ENCODE measurements around the gene CD59. TPM values are rescaled to one million over a fixed set of nuclear protein-coding genes. Genes with fewer than 3 reads are reported as not detected.

The CD59 gene
- total and polyA plus RNA-seq, 4 experiments from 2014 or later, result 68.3 to 100 (median 85.9) TPM

DNA sequence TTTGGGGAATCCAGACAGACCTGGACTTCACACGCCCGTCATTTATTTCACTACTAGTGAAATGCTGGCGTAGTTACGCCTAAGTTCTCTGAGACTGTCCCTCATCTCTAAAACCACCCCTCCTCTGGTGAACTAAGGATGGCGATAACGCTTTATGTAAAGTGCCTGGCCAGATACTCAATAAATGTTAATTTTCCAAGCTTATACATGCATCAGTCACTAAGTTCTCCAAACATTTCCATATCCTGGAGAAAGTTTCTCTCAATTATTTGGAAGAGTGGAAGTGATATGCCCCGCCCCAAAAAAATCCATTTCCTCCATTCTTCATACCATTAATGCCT is 39.2 kb upstream of the CD59 start:
- Histone ChIP-seq H3K27ac (ENCODE audit: low read depth, low read length) (no peak overlapping the region), H3K36me3 (ENCODE audit: insufficient read depth, low read length) (no peaks in the 10 kb centered on the region), H3K9me3 (ENCODE audit: control insufficient read depth in 1 of 2, low read length in 2 of 2) (no peaks in the 10 kb centered on the region), H3K27me3 (ENCODE audit: insufficient read depth, low read length) (no peaks in the 10 kb centered on the region), H3K4me3 (ENCODE audit: low read length in 2 of 2) (no peak overlapping the region), H3K4me1 (ENCODE audit: insufficient read depth, low read length) (peaks cover 42% of the 10 kb centered on the region)
- intact Hi-C loops (cut with micrococcal nuclease), result loop anchor here (5.0 to 10.0 kb wide), 2 partner anchors 329 to 1142 kb away; partner anchors contain the start of genes APIP, NAT10 and PDHX
- peak overlapping the region; percentile 93 to 99 (median 96) for H3K4me3 Mint-ChIP-seq
- H3K27me3 Mint-ChIP-seq, result peaks cover 6 to 7% of the 10 kb centered on the region in 2 donors
- peaks cover 22 to 60% (median 40%) of the 10 kb centered on the region in 4 donors for H3K4me1 Mint-ChIP-seq
- DNase-seq, result no peak
- peak overlapping the region in 6 of 7 donors; percentile 80 to 99 (median 98) for H3K27ac Mint-ChIP-seq
- H3K9me3 Mint-ChIP-seq, result peaks cover 0 to 3% (median 0%) of the 10 kb centered on the region in 8 donors
- H3K36me3 Mint-ChIP-seq, result peaks cover under 1 to 22% of the 10 kb centered on the region in 2 donors
- CTCF ChIA-PET (ENCODE audit: partially characterized antibody), result interaction anchor here (0.9 to 1.7 kb wide), 3 partner anchors 33 to 882 kb away, joined by 3 to 5 read pairs (median 3); no protein-coding TSS in a partner anchor
- POLR2A ChIA-PET (ENCODE audit: partially characterized antibody), result interaction anchor here (2.1 to 3.5 kb wide), 2 partner anchors 39 to 276 kb away, joined by 7 to 24 read pairs; partner anchors contain the start of genes CAPRIN1 and CD59

DNA sequence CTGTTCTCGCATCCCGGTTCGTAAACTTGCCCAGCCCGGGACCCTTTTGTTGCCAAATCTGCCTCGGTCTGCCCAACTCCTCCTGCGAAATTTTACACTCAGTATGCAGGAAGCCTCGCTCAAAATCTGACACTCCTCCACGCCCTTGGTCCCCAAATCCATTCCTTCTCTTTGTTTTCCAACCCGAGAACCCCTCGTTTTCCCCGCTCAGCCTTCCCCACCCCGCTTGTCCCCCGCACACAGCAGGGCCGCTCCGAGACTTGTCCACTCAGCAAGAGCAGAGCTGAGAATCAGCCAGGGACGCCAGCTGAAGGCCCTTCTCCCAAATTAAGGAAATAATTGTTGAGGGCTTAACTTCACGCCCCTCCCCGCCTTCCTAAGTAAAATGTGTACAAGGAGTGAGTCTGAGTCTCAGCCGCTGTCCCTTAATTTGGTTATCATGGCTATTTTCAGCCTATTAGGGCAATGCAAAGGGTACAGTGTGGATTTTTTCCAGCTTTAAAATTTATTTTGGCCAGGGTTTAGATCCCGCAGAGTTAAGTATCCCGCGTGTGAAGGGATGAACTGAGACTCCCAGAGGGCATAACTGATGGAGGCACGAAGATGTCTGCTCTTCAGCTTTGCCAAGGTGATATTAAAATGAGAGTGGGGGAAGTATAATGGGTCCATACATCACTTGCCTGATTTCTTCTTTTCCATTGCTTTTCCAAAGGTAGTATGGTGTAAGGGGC is 38.7 kb upstream of the CD59 start:
- Mint-ChIP-seq H3K36me3 (peaks cover 6 to 27% of the 10 kb centered on the region in 2 donors), H3K4me3 (peak overlapping the region; percentile 93 to 99 (median 96)), H3K27ac (peak overlapping the region; percentile 94 to 99 (median 98)), H3K27me3 (peaks cover 1 to 5% of the 10 kb centered on the region in 2 donors), H3K9me3 (peaks cover 0 to 3% (median 0%) of the 10 kb centered on the region in 8 donors), H3K4me1 (peaks cover 27 to 60% (median 44%) of the 10 kb centered on the region in 4 donors)
- ChIA-PET POLR2A (ENCODE audit: partially characterized antibody) (interaction anchor here (0.8 to 3.5 kb wide), 7 partner anchors 12 to 584 kb away, joined by 3 to 24 read pairs (median 3); partner anchors contain the start of genes CAPRIN1 and CD59), CTCF (ENCODE audit: partially characterized antibody) (interaction anchor here (0.9 to 1.7 kb wide), 4 partner anchors 32 to 881 kb away, joined by 3 to 5 read pairs (median 3); no protein-coding TSS in a partner anchor)
- Histone ChIP-seq H3K27me3 (ENCODE audit: insufficient read depth, low read length) (no peaks in the 10 kb centered on the region), H3K4me3 (ENCODE audit: low read length in 2 of 2) (peak overlapping the region; percentile 55 to 64), H3K4me1 (ENCODE audit: insufficient read depth, low read length) (peaks cover 42% of the 10 kb centered on the region), H3K36me3 (ENCODE audit: insufficient read depth, low read length) (no peaks in the 10 kb centered on the region), H3K27ac (ENCODE audit: low read depth, low read length) (peak overlapping the region; percentile 79), H3K9me3 (ENCODE audit: control insufficient read depth in 1 of 2, low read length in 2 of 2) (no peaks in the 10 kb centered on the region)
- no peak for DNase-seq
- intact Hi-C loops (cut with micrococcal nuclease), result loop anchor here (1.0 to 10.0 kb wide), 6 partner anchors 40 to 1142 kb away; partner anchors contain the start of genes APIP, C11orf91, HIPK3 and NAT10

- Mint-ChIP-seq H3K27me3 (peaks cover 0 to 3% of the 10 kb centered on the region in 2 donors), H3K4me1 (peaks cover 31 to 64% (median 49%) of the 10 kb centered on the region in 4 donors), H3K36me3 (peaks cover 13 to 33% of the 10 kb centered on the region in 2 donors), H3K9me3 (peaks cover 0 to 3% (median 0%) of the 10 kb centered on the region in 8 donors), H3K4me3 (peak within 1 kb of the TSS; percentile 93 to 99 (median 96)), H3K27ac (peak within 1 kb of the TSS; percentile 94 to 99 (median 99))
- POLR2A ChIA-PET (ENCODE audit: partially characterized antibody), result interaction anchor here (0.8 to 3.5 kb wide), 7 partner anchors 12 to 584 kb away, joined by 3 to 24 read pairs (median 3); partner anchors contain the start of genes CAPRIN1 and CD59
- CTCF ChIA-PET (ENCODE audit: partially characterized antibody), result interaction anchor here (0.9 to 1.7 kb wide), 5 partner anchors 32 to 880 kb away, joined by 3 to 5 read pairs (median 3); no protein-coding TSS in a partner anchor
- H3K36me3 ChIP-seq (ENCODE audit: insufficient read depth, low read length), result peaks cover 5% of the 10 kb centered on the region
- H3K4me3 ChIP-seq (ENCODE audit: low read length in 2 of 2), result peak within 1 kb of the TSS; percentile 85 to 90
- no peaks in the 10 kb centered on the region for H3K27me3 ChIP-seq (ENCODE audit: insufficient read depth, low read length)
- intact Hi-C loops (cut with micrococcal nuclease), result loop anchor here (1.0 to 10.0 kb wide), 5 partner anchors 39 to 517 kb away; partner anchors contain the start of genes C11orf91, HIPK3 and NAT10
- peaks cover 42% of the 10 kb centered on the region for H3K4me1 ChIP-seq (ENCODE audit: insufficient read depth, low read length)
- H3K27ac ChIP-seq (ENCODE audit: low read depth, low read length), result peak within 1 kb of the TSS; percentile 79
- DNase-seq, result peak; percentile 88 to 89 (median 89)
- no peaks in the 10 kb centered on the region for H3K9me3 ChIP-seq (ENCODE audit: control insufficient read depth in 1 of 2, low read length in 2 of 2)
Observed at GRCh38 chr11:33773987-33774735, 37.9 kb upstream of the CD59 start, which contains the start of gene FBXO3. Gene FBXO3 (minus strand): TSS chr11:33774520. CDS start chr11:33774497, 23 bp downstream.

DNA sequence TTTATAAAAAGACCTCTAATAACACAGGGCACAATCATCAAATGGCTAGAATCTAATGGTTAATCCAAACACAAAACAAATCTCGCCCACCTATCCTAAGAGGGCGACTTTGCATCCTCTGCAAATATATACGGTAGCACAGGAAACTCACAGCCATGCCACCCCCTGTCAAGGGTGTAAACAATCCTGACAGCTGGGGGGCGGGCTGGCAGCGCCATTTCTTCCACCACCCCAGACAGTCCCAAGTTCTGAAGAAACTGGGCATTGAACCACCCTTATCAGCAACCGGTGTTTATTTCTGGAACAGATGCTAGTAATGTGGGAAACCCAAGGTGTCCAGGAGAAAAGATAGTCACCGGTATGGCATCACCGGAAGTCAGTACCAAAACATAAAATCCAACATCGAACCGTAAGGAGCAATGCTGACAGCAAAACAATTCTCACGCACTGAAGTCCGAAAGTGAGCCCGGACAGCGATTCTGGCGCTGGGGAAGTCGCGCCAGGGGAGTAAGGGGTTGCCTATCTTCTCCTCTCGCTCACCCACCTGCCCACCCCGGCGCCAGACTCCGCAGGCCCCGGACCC is 37.3 kb upstream of the CD59 start:
- peaks cover 31 to 62% (median 48%) of the 10 kb centered on the region in 4 donors for H3K4me1 Mint-ChIP-seq

DNA sequence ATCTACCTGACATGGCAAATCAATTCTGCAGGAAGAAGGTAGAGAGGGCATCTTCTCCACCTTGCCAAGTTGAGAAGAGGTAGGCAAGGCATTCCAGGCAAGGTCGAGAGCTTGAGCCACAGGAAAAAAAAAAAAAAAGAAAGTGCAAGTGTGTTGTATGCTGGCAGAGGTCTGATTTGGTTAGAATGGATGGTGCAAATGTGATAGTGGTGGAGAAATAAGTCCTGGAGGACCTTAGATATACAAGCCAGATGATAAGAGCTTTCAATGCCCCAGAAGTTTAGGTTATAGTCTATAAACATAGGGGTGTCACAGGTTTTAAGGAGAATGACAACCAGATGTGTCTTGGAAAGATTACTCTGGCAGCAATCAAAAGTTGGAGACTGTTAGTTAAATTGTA is 36.6 kb upstream of the CD59 start:
- H3K4me3 ChIP-seq (ENCODE audit: low read length in 2 of 2), result peak overlapping the region; percentile 85 to 90
- peaks cover 15% of the 10 kb centered on the region for H3K36me3 ChIP-seq (ENCODE audit: insufficient read depth, low read length)
- H3K27me3 Mint-ChIP-seq, result no peaks in the 10 kb centered on the region

More for the DNA sequence above, 37.3 kb upstream of the CD59 start:
- Mint-ChIP-seq H3K36me3 (peaks cover 15 to 36% of the 10 kb centered on the region in 2 donors), H3K4me3 (peak overlapping the region; percentile 93 to 99 (median 96)), H3K27ac (peak overlapping the region; percentile 94 to 99 (median 98)), H3K27me3 (peaks cover 0 to under 1% of the 10 kb centered on the region in 2 donors), H3K9me3 (peaks cover 0 to 3% (median 0%) of the 10 kb centered on the region in 8 donors)
- H3K9me3 ChIP-seq (ENCODE audit: control insufficient read depth in 1 of 2, low read length in 2 of 2), result no peaks in the 10 kb centered on the region
- DNase-seq, result peak; percentile 32 to 55 (median 39)
- H3K36me3 ChIP-seq (ENCODE audit: insufficient read depth, low read length), result peaks cover 9% of the 10 kb centered on the region
- H3K27ac ChIP-seq (ENCODE audit: low read depth, low read length), result peak overlapping the region; percentile 79
- H3K4me3 ChIP-seq (ENCODE audit: low read length in 2 of 2), result peak overlapping the region; percentile 85 to 90
- ChIA-PET CTCF (ENCODE audit: partially characterized antibody) (interaction anchor here (1.0 to 1.7 kb wide), 4 partner anchors 31 to 580 kb away, joined by 3 read pairs; no protein-coding TSS in a partner anchor), POLR2A (ENCODE audit: partially characterized antibody) (interaction anchor here (0.6 to 3.5 kb wide), 6 partner anchors 12 to 280 kb away, joined by 3 to 24 read pairs (median 4); partner anchors contain the start of gene CD59)
- peaks cover 42% of the 10 kb centered on the region for H3K4me1 ChIP-seq (ENCODE audit: insufficient read depth, low read length)
- H3K27me3 ChIP-seq (ENCODE audit: insufficient read depth, low read length), result no peaks in the 10 kb centered on the region
- intact Hi-C loops (cut with micrococcal nuclease), result loop anchor here (5.0 to 10.0 kb wide), 2 partner anchors 331 to 516 kb away; partner anchors contain the start of genes HIPK3 and NAT10

More for the DNA sequence above, 36.6 kb upstream of the CD59 start:
- ChIA-PET CTCF (ENCODE audit: partially characterized antibody) (interaction anchor here (1.0 to 1.6 kb wide), 3 partner anchors 34 to 584 kb away, joined by 3 read pairs; no protein-coding TSS in a partner anchor), POLR2A (ENCODE audit: partially characterized antibody) (interaction anchor here (0.6 to 3.5 kb wide), 5 partner anchors 12 to 280 kb away, joined by 3 to 24 read pairs (median 3); partner anchors contain the start of gene CD59)
- peaks cover 31 to 56% (median 44%) of the 10 kb centered on the region in 4 donors for H3K4me1 Mint-ChIP-seq
- H3K4me1 ChIP-seq (ENCODE audit: insufficient read depth, low read length), result peaks cover 36% of the 10 kb centered on the region
- no peaks in the 10 kb centered on the region for H3K27me3 ChIP-seq (ENCODE audit: insufficient read depth, low read length)
- H3K9me3 ChIP-seq (ENCODE audit: control insufficient read depth in 1 of 2, low read length in 2 of 2), result no peaks in the 10 kb centered on the region
- intact Hi-C loops (cut with micrococcal nuclease), result loop anchor here (5.0 to 10.0 kb wide), 2 partner anchors 332 to 516 kb away; partner anchors contain the start of genes HIPK3 and NAT10
- H3K36me3 Mint-ChIP-seq, result peaks cover 16 to 42% of the 10 kb centered on the region in 2 donors
- peak overlapping the region; percentile 79 for H3K27ac ChIP-seq (ENCODE audit: low read depth, low read length)
- DNase-seq, result no peak
- peak overlapping the region; percentile 72 to 99 (median 96) for H3K4me3 Mint-ChIP-seq
- H3K27ac Mint-ChIP-seq, result peak overlapping the region; percentile 15 to 99 (median 97)
- peaks cover 0 to 3% (median 0%) of the 10 kb centered on the region in 8 donors for H3K9me3 Mint-ChIP-seq

All from CD4-positive, alpha-beta memory T cell (primary cell).